Hematopoietic multipotent progenitor cell treated with erythropoietin and hydrocortisone succinate and interleukin-3 and kit ligand, for 6 days (in vitro differentiated cells): ENCODE measurements around the gene PTH2.
"Not testable (repeated sequence)": the region's sequence is repeated elsewhere in the genome, so short reads cannot be mapped to it uniquely, and the experiment has no call there.

Source experiments
- DNase-seq: peaks from one replicate; pipeline ENCODE4 v3.0.0-alpha.2; 2015

Gene PTH2, protein sequence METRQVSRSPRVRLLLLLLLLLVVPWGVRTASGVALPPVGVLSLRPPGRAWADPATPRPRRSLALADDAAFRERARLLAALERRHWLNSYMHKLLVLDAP

DNA sequence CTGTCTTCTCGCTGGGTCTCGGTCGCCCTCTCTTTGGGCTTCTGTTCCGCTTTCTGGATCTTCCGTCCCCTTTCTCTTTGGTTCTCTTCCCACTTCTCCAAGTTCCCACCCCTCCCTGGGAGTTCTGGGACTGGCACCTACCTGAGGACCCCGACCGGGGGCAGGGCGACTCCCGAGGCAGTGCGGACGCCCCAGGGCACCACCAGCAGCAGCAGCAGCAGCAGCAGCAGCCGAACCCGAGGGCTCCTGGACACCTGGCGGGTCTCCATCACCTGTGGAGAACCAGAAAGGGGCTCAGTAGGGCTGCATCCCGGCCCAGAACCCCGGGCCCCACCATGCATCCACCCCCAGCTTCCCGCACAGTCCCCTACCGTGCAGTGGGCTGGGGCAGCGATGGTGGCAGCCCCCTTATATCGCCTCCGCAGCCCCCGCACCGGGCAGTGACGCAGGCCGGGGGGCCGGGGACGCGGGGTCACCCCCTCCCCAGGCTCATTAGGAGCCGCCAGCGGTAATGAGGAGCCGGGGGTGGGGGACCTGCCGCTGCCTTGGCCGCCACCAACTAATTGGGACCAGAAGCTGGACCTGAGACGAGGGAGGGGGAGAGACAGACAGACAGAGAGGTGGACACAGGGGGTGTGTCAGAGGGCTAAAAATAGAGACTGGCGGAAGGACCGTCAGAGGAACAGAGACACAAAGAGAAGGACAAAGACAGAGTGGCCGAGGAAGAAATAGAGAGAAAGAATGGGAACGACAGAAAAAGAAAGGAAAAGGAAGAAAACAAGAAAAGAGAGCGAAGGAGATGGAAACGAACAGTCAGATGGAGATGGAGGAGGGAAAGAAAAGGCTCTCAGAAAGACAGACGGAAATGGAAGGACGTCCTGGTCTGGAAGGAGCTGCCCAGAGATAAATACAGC, at the start of gene PTH2:
Gene PTH2 (minus strand): TSS at position 371 of the 914 bp plus-strand sequence. CDS start 102 bp downstream, at position 269.
- DNase-seq = no peak

DNA sequence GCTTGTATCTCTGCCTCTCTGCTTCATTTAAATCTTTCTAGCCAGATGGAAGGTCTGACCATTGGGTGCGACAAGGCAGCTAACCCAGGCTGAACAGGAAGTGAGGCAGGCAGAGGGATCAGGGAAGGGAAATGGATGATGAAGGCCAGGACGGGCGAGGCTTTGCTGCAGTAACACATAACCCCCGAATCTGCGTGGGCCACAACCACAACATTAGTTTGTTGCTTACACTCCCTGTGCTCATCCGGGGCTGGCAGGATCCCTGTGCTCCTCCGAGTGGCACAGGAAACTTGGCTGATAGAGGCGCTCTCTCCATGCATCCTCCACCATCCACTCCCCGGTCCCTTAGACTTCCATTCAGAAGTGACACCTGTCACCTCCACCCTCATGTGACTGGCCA, 49.7 kb upstream of the PTH2 start:
- no peak for DNase-seq

GRCh38 chr19:49470615-49470978, 47.4 kb upstream of the PTH2 start:
- DNase-seq = no peak

GRCh38 chr19:49469828-49470614, 46.8 kb upstream of the PTH2 start:
- DNase-seq = peak; percentile 80

GRCh38 chr19:49468746-49469447, 45.7 kb upstream of the PTH2 start:
- peak; percentile 98 for DNase-seq

DNA sequence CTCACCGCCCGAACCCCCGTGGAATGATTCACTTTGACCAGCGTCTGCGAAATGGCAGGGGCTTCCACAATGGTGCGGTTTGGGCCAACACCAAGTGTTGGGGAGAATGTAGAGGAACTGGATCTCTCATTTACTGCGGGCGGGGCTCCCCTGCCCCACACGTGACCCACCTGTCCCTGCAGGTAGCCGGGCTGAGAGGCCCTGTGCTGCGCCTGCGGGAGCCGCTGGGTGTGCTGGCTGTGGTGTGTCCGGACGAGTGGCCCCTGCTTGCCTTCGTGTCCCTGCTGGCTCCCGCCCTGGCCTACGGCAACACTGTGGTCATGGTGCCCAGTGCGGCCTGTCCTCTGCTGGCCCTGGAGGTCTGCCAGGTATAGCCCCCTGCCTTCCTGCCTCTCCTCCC, 45.0 kb upstream of the PTH2 start:
- DNase-seq = no peak

DNA sequence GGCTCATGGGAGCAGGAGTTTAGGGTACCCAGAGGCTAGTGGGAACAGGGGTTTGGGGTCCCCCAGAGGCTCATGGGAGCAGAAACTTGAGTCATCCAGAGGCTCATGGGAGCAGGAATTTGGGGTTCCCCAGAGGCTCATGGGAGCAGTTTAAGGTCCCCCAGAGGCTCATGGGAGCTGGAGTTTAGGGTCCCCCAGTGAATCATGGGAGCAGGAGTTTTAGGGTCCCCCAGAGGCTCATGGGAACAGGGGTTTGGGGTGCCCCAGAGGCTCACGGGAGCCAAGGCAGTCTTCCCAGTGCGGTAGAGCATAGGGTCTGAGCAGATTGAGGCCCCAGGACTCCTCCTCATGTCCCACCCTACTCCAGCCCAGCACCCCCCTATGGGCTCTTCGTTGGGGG, 42.1 kb upstream of the PTH2 start:
- DNase-seq = no peak

GRCh38 chr19:49463960-49464740, 40.9 kb upstream of the PTH2 start:
- no peak for DNase-seq

DNA sequence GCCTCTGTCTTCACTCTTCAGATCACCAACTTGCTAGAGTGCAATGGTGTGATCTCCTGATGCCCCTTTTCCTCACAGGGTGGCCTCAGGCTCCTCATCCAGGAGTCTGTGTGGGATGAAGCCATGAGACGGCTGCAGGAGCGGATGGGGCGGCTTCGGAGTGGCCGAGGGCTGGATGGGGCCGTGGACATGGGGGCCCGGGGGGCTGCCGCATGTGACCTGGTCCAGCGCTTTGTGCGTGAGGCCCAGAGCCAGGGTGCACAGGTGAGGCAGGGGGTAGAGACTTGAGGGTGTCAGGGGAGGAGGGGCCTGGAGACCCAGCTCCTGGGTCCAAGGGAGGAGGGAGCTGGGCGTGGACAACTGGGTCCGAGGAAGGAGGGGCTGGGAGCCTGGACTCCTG, 39.3 kb upstream of the PTH2 start:
- DNase-seq = no peak

DNA sequence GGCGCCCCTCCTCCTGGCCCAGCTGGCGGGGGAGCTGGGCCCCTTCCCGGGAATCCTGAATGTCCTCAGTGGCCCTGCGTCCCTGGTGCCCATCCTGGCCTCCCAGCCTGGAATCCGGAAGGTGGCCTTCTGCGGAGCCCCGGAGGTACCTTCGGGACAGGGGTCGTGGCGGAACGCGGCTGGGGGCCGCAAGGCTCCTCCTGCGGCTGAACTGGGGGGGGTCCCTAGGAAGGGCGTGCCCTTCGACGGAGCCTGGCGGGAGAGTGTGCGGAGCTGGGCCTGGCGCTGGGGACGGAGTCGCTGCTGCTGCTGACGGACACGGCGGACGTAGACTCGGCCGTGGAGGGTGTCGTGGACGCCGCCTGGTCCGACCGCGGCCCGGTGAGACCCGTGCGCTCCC, 38.4 kb upstream of the PTH2 start:
- no peak for DNase-seq

DNA sequence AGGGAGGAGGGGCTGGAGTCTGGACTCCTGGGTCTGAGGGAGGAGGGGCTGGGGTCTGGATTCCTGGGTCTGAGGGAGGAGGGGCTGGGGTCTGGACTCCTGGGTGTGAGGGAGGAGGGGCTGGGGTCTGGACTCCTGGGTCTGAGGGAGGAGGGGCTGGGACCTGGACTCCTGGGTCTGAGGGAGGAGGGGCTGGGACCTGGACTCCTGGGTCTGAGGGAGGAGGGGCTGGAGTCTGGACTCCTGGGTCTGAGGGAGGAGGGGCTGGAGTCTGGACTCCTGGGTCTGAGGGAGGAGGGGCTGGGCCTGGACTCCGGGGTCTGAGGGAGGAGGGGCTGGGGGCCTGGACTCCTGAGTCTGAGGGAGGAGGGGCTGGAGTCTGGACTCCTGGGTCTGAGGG, 37.9 kb upstream of the PTH2 start:
- not testable (repeated sequence) for DNase-seq

DNA sequence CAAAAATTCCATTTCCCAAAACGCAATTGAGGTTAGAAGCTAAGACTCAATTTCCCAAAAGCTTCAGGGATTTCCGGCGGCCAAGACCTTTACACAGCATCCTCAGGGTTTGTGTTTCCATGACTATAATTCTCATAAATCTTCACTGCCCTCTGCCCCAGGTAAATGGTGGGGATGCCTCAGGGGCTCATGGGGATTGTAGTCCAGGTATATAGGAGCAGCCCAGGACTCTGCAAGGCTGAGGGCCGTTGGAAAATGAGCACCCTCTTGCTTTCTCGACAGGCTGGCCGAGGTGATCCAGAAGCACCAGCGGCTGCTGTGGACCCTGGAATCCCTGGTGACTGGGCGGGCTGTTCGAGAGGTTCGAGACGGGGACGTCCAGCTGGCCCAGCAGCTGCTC, 36.1 kb upstream of the PTH2 start:
- DNase-seq = no peak

DNA sequence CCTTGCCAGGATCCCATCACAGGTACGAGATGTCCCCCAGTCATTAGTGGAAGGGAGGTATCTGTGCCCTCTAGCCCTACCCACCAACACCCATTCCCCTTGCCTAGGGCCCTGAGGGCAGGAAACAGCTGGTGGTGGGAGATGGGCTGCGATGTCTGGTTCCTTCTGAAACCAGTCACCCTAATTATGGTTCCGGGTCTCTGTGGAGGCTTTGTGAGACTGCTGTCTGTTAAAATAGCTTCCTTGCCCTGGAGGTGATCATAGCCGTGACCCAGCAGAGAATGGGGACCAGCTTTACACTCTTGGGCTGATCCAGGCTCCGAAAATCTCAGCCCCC, 35.3 kb upstream of the PTH2 start:
- no peak for DNase-seq

GRCh38 chr19:49456326-49456725, 33.1 kb upstream of the PTH2 start:
- no peak for DNase-seq

DNA sequence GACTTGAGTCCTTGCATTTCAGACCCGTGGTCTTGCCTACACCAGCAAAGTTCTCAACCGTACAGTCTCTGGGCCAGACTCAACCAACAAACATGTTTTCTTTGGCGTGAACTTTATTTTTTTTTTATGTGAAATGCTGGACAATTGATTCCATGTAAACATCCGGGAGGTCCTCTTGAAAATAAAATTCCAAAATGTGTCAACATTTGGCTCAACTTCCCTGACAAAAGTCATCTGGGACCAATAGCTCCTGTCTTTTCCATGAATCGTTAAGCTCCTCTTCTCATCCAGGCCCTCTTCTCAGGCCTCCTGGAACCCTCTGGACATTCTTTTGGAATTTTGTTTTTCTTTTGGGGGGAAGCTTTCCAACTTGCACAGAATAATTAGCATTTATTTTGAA, 32.5 kb upstream of the PTH2 start:
- DNase-seq = no peak

DNA sequence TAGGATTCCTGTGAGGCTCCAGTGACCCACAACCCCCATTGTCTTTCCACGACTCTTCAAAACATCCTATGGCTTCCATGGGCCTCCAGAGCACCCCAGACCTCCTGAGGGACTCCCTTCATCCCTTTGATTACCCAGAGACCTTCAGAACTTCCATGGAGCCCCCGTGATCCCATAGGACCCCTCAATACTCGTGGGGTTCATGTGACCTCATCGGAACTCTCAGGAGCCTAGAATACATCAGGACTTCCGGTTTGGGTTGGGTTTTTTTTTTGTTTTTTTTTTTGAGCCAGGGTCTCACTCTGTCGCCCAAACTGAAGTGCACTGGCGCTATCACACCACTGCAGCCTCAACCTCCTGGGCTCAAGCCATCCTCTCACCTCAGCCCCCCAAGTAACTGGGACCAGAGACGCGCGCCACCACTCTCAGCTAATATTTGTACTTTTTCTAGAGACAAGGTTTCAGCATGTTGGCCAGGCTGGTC, 30.6 kb upstream of the PTH2 start:
- DNase-seq = peak; percentile 50

GRCh38 chr19:49453013-49453756, 29.9 kb upstream of the PTH2 start, which contains the start of gene ALDH16A1:
Gene ALDH16A1 (plus strand): TSS chr19:49453225. CDS start chr19:49453332, 107 bp downstream.
- DNase-seq = peak; percentile 100

DNA sequence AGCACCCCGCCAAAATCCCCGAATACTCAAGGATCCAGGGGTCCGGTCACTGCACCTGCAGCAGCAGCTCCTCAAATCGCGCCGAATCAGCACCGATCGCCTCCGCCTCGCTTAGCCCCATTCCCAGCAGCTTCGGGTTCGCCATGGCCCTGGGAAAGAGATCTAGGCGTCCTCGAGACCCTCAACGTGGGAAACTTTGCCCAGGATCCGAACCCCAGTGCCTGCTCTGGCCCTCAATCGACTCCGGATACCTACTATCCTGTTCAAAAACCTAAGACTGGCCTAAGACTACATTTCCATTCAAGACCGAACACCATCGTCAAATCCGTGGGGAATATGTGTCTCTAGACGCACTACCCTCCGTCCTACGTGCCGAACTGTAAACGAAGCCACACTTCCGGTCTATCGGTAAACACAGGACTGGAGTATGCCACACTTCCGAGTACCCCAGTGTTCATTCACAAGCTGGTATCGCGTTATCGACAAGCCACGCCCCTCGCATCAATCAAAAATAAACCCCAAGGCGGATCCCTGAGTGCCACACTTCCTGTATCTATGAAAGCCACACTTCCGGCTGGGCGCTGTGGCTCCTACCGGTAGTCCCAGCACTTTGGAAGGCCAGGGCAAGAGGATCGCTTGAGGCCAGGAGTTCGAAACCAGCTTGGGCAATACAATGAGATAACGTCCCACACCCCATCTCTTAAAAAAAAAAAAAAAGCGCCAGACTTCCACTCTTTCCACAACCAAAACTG, 28.4 kb upstream of the PTH2 start, which contains the start of gene PIH1D1:
Gene PIH1D1 (minus strand): TSS at position 385 of the 752 bp plus-strand sequence. CDS start 240 bp downstream, at position 145.
- DNase-seq = peak; percentile 100

DNA sequence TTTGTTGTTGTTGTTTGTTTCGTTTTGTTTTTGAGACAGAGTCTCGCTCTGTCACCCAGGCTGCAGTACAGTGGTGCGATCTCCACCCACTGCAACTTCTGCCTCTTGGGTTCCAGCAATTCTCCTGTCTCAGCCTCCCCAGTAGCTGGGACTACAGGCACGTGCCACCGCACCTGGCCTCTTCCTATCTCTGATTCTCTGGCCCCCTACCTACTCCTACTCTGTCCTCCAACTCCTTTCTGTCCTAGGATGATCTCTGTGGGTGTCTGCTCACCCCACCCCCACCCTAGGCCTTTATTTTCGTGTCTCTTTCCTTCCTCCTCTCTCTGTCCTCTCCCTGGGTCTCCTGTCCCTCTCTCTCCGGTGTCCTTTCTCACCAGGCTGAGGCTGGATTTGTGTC, 27.2 kb upstream of the PTH2 start:
- DNase-seq = no peak

- DNase-seq = no peak
These were observed 25.2 kb upstream of the PTH2 start for GRCh38 chr19:49448432-49448786.
